Measurements from ENCODE around the gene DYRK1A.

DNA sequence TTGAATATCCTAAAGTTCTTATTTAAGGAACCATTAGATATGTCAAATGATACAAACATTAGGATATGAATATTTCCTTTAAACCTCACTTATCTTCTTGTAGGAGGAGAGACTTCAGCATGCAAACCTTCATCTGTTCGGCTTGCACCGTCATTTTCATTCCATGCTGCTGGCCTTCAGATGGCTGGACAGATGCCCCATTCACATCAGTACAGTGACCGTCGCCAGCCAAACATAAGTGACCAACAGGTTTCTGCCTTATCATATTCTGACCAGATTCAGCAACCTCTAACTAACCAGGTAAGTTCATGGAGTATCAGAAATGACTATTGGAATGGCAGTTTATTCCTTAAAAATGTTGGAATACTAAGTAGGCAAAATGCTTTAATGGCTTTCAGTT lies 106.0 kb downstream of the DYRK1A start:
- TF ChIP-seq SIN3A (IDR thresholded peaks at IDR 0.05; ENCODE audit: low read depth): no peak
- no peak for TF ChIP-seq POLR2A (IDR thresholded peaks at IDR 0.05; ENCODE audit: borderline replicate concordance, extremely low read depth, insufficient read depth, insufficient read length)
- no peak for TF ChIP-seq TCF7L2 (IDR thresholded peaks at IDR 0.05; ENCODE audit: borderline replicate concordance, extremely low read depth, insufficient read depth, insufficient read length)
